ENCODE results near the gene EEIG1. TPM values are rescaled to one million over a fixed set of nuclear protein-coding genes. Genes with fewer than 3 reads are reported as not detected.

Gene EEIG1
- polyA plus RNA-seq, 1 donor = 55.2 TPM

- H3K27ac ChIP-seq (ENCODE audit: low read length) = peak overlapping the region; percentile 47
- peaks cover 31% of the 10 kb centered on the region for H3K4me1 ChIP-seq (ENCODE audit: control insufficient read depth, insufficient read depth, low read length)
- peak in 1 of 2 donors; percentile 51 for DNase-seq
- H3K27me3 ChIP-seq (ENCODE audit: control insufficient read depth, insufficient read depth, low read length) = no peaks in the 10 kb centered on the region
- H3K4me3 ChIP-seq (ENCODE audit: low read length) = no peak overlapping the region
- peaks cover 46% of the 10 kb centered on the region for H3K36me3 ChIP-seq (ENCODE audit: control insufficient read depth, insufficient read depth, low read length)
- peaks cover 2% of the 10 kb centered on the region for H3K9me3 ChIP-seq (ENCODE audit: control insufficient read depth, low read depth, low read length)
- WGBS (ENCODE audit: insufficient coverage, low lambda C conversion rate) = 66% methylated on average over 3 of the region's 18 CpGs
These were observed 39.5 kb downstream of the EEIG1 start for GRCh38 chr9:127941062-127941960.

- H3K9me3 ChIP-seq (ENCODE audit: control insufficient read depth, low read depth, low read length) = peaks cover 2% of the 10 kb centered on the region
- H3K27me3 ChIP-seq (ENCODE audit: control insufficient read depth, insufficient read depth, low read length) = no peaks in the 10 kb centered on the region
- H3K4me1 ChIP-seq (ENCODE audit: control insufficient read depth, insufficient read depth, low read length) = peaks cover 30% of the 10 kb centered on the region
- no peak for DNase-seq
- WGBS (ENCODE audit: insufficient coverage, low lambda C conversion rate) = 89% methylated on average over 1 of the region's 4 CpGs
- H3K36me3 ChIP-seq (ENCODE audit: control insufficient read depth, insufficient read depth, low read length) = peaks cover 44% of the 10 kb centered on the region
- H3K27ac ChIP-seq (ENCODE audit: low read length) = no peak overlapping the region
- no peak overlapping the region for H3K4me3 ChIP-seq (ENCODE audit: low read length)
These were observed 40.2 kb downstream of the EEIG1 start for GRCh38 chr9:127940593-127940992.

- H3K9me3 ChIP-seq (ENCODE audit: control insufficient read depth, low read depth, low read length) = no peaks in the 10 kb centered on the region
- H3K4me1 ChIP-seq (ENCODE audit: control insufficient read depth, insufficient read depth, low read length) = peaks cover 30% of the 10 kb centered on the region
- no CpG with 5 or more reads among the region's 25 CpGs for WGBS (ENCODE audit: insufficient coverage, low lambda C conversion rate)
- peak overlapping the region; percentile 92 for H3K4me3 ChIP-seq (ENCODE audit: low read length)
- no peaks in the 10 kb centered on the region for H3K27me3 ChIP-seq (ENCODE audit: control insufficient read depth, insufficient read depth, low read length)
- peaks cover 23% of the 10 kb centered on the region for H3K36me3 ChIP-seq (ENCODE audit: control insufficient read depth, insufficient read depth, low read length)
- peak in 1 of 2 donors; percentile 43 for DNase-seq
- H3K27ac ChIP-seq (ENCODE audit: low read length) = peak overlapping the region; percentile 43
These were observed 42.5 kb downstream of the EEIG1 start for GRCh38 chr9:127938298-127938690.

GRCh38 chr9:127937388-127938297, 43.1 kb downstream of the EEIG1 start, which contains the start of gene DPM2:
Gene DPM2 (minus strand): TSS chr9:127937854. CDS start chr9:127937820, 34 bp downstream.
- Histone ChIP-seq H3K36me3 (ENCODE audit: control insufficient read depth, insufficient read depth, low read length) (peaks cover 17% of the 10 kb centered on the region), H3K4me1 (ENCODE audit: control insufficient read depth, insufficient read depth, low read length) (peaks cover 28% of the 10 kb centered on the region), H3K27me3 (ENCODE audit: control insufficient read depth, insufficient read depth, low read length) (no peaks in the 10 kb centered on the region), H3K9me3 (ENCODE audit: control insufficient read depth, low read depth, low read length) (no peaks in the 10 kb centered on the region), H3K4me3 (ENCODE audit: low read length) (peak within 1 kb of the TSS; percentile 92), H3K27ac (ENCODE audit: low read length) (peak within 1 kb of the TSS; percentile 43)
- peak; percentile 89 to 90 for DNase-seq
- no CpG with 5 or more reads among the region's 60 CpGs for WGBS (ENCODE audit: insufficient coverage, low lambda C conversion rate)

GRCh38 chr9:127937056-127937387, 43.8 kb downstream of the EEIG1 start:
- Histone ChIP-seq H3K4me1 (ENCODE audit: control insufficient read depth, insufficient read depth, low read length) (peaks cover 22% of the 10 kb centered on the region), H3K27me3 (ENCODE audit: control insufficient read depth, insufficient read depth, low read length) (no peaks in the 10 kb centered on the region), H3K4me3 (ENCODE audit: low read length) (peak overlapping the region; percentile 92), H3K36me3 (ENCODE audit: control insufficient read depth, insufficient read depth, low read length) (peaks cover 10% of the 10 kb centered on the region), H3K9me3 (ENCODE audit: control insufficient read depth, low read depth, low read length) (no peaks in the 10 kb centered on the region), H3K27ac (ENCODE audit: low read length) (no peak overlapping the region)
- WGBS (ENCODE audit: insufficient coverage, low lambda C conversion rate) = no CpG with 5 or more reads among the region's 7 CpGs
- DNase-seq = no peak

GRCh38 chr9:127936347-127936852, 44.4 kb downstream of the EEIG1 start:
- H3K27ac ChIP-seq (ENCODE audit: low read length) = no peak overlapping the region
- peak overlapping the region; percentile 92 for H3K4me3 ChIP-seq (ENCODE audit: low read length)
- no peak for DNase-seq
- no CpG with 5 or more reads among the region's 14 CpGs for WGBS (ENCODE audit: insufficient coverage, low lambda C conversion rate)
- no peaks in the 10 kb centered on the region for H3K9me3 ChIP-seq (ENCODE audit: control insufficient read depth, low read depth, low read length)
- peaks cover 4% of the 10 kb centered on the region for H3K27me3 ChIP-seq (ENCODE audit: control insufficient read depth, insufficient read depth, low read length)
- H3K36me3 ChIP-seq (ENCODE audit: control insufficient read depth, insufficient read depth, low read length) = peaks cover 8% of the 10 kb centered on the region
- H3K4me1 ChIP-seq (ENCODE audit: control insufficient read depth, insufficient read depth, low read length) = peaks cover 16% of the 10 kb centered on the region

- 83% methylated on average over 2 of the region's 4 CpGs for WGBS (ENCODE audit: insufficient coverage, low lambda C conversion rate)
- DNase-seq = no peak
- H3K9me3 ChIP-seq (ENCODE audit: control insufficient read depth, low read depth, low read length) = no peaks in the 10 kb centered on the region
- H3K27me3 ChIP-seq (ENCODE audit: control insufficient read depth, insufficient read depth, low read length) = peaks cover 9% of the 10 kb centered on the region
- H3K27ac ChIP-seq (ENCODE audit: low read length) = no peak overlapping the region
- H3K36me3 ChIP-seq (ENCODE audit: control insufficient read depth, insufficient read depth, low read length) = peaks cover 8% of the 10 kb centered on the region
- H3K4me3 ChIP-seq (ENCODE audit: low read length) = no peak overlapping the region
- peaks cover 17% of the 10 kb centered on the region for H3K4me1 ChIP-seq (ENCODE audit: control insufficient read depth, insufficient read depth, low read length)
These were observed 45.0 kb downstream of the EEIG1 start for GRCh38 chr9:127935765-127936221.

GRCh38 chr9:127934986-127935385, 45.8 kb downstream of the EEIG1 start:
- Histone ChIP-seq H3K27me3 (ENCODE audit: control insufficient read depth, insufficient read depth, low read length) (peaks cover 17% of the 10 kb centered on the region), H3K4me3 (ENCODE audit: low read length) (no peak overlapping the region), H3K27ac (ENCODE audit: low read length) (no peak overlapping the region), H3K4me1 (ENCODE audit: control insufficient read depth, insufficient read depth, low read length) (peaks cover 18% of the 10 kb centered on the region), H3K9me3 (ENCODE audit: control insufficient read depth, low read depth, low read length) (no peaks in the 10 kb centered on the region), H3K36me3 (ENCODE audit: control insufficient read depth, insufficient read depth, low read length) (peaks cover 6% of the 10 kb centered on the region)
- WGBS (ENCODE audit: insufficient coverage, low lambda C conversion rate) = 67% methylated on average over 1 of the region's 11 CpGs
- DNase-seq = no peak

GRCh38 chr9:127934248-127934647, 46.5 kb downstream of the EEIG1 start:
- no CpG with 5 or more reads among the region's 4 CpGs for WGBS (ENCODE audit: insufficient coverage, low lambda C conversion rate)
- Histone ChIP-seq H3K4me1 (ENCODE audit: control insufficient read depth, insufficient read depth, low read length) (peaks cover 18% of the 10 kb centered on the region), H3K4me3 (ENCODE audit: low read length) (no peak overlapping the region), H3K9me3 (ENCODE audit: control insufficient read depth, low read depth, low read length) (no peaks in the 10 kb centered on the region), H3K36me3 (ENCODE audit: control insufficient read depth, insufficient read depth, low read length) (peaks cover 3% of the 10 kb centered on the region), H3K27ac (ENCODE audit: low read length) (no peak overlapping the region), H3K27me3 (ENCODE audit: control insufficient read depth, insufficient read depth, low read length) (peaks cover 25% of the 10 kb centered on the region)
- no peak for DNase-seq
